GM23338 (cell line): ENCODE results near the gene STK32C. TPM values are rescaled to one million over a fixed set of nuclear protein-coding genes. Genes with fewer than 3 reads are reported as not detected.

Experiments used
- ATAC-seq: fragments of 200-7000 bp; cut with Tn5 transposase; 3 replicates; pipeline ENCODE4 v1.9.1; 2020
- DNase-seq: peaks from one replicate; pipeline ENCODE4 v3.0.0-alpha.2; 2015; ENCODE audit warnings: low spot score
- H2AFZ ChIP-seq: fragments of 200-600 bp; sonication (generic); 2 replicates; pipeline ENCODE4 v1.8.0; 2016; ENCODE audit warnings: antibody characterized with exemption, mild to moderate bottlenecking, moderate library complexity
- H3F3A ChIP-seq: fragments of 200-600 bp; sonication (generic); replicated peaks from 2 replicates; pipeline ENCODE4 v1.8.0; 2017; ENCODE audit warnings: antibody characterized with exemption, mixed run types, low read depth
- H3K27ac ChIP-seq: fragments of 200-600 bp; sonication (generic); 2 replicates; pipeline ENCODE4 v1.6.1; 2016; ENCODE audit warnings: low read depth
- H3K27me3 ChIP-seq: fragments of 200-600 bp; sonication (generic); 2 replicates; pipeline ENCODE4 v1.8.0; 2016; ENCODE audit warnings: mild to moderate bottlenecking, mixed run types, moderate library complexity; ENCODE audit not compliant: insufficient read depth
- H3K36me3 ChIP-seq: fragments of 200-600 bp; sonication (generic); 2 replicates; pipeline ENCODE4 v1.8.0; 2016; ENCODE audit warnings: mild to moderate bottlenecking; ENCODE audit not compliant: insufficient read depth
- H3K4me1 ChIP-seq: fragments of 200-600 bp; sonication (generic); 2 replicates; pipeline ENCODE4 v1.8.0; 2016; ENCODE audit warnings: mild to moderate bottlenecking, moderate library complexity; ENCODE audit not compliant: insufficient read depth
- H3K4me2 ChIP-seq: fragments of 200-600 bp; sonication (generic); 2 replicates; pipeline ENCODE4 v1.7.1; 2017; ENCODE audit warnings: mixed run types
- H3K4me3 ChIP-seq: fragments of 200-600 bp; sonication (generic); 2 replicates; pipeline ENCODE4 v1.6.1; 2016; ENCODE audit warnings: mixed run types
- H3K79me2 ChIP-seq: fragments of 200-600 bp; sonication (generic); replicated peaks from 2 replicates; pipeline ENCODE4 v1.8.0; 2017; ENCODE audit warnings: mild to moderate bottlenecking; ENCODE audit not compliant: insufficient read depth
- H3K9me2 ChIP-seq: fragments of 200-600 bp; sonication (generic); 2 replicates; pipeline ENCODE4 v1.8.0; 2017; ENCODE audit not compliant: insufficient read depth
- H4K20me1 ChIP-seq: fragments of 200-600 bp; sonication (generic); replicated peaks from 2 replicates; pipeline ENCODE4 v1.8.0; 2017; ENCODE audit warnings: mild to moderate bottlenecking; ENCODE audit not compliant: insufficient read depth
- H3K27ac Mint-ChIP-seq: 2 replicates; pipeline ENCODE4 v1.8.0; 2020; ENCODE audit warnings: inconsistent platforms, mild to moderate bottlenecking, moderate library complexity, mixed read lengths
- H3K27me3 Mint-ChIP-seq: 3 replicates; pipeline ENCODE4 v1.8.0; 2022; ENCODE audit warnings: low read depth, mild to moderate bottlenecking, moderate library complexity, mixed read lengths, inconsistent platforms; ENCODE audit not compliant: insufficient read depth, poor library complexity
- H3K36me3 Mint-ChIP-seq: 3 replicates; pipeline ENCODE4 v1.8.0; 2021; ENCODE audit warnings: low read depth, mild to moderate bottlenecking, inconsistent platforms, moderate library complexity, mixed read lengths
- H3K4me1 Mint-ChIP-seq: 3 replicates; pipeline ENCODE4 v1.8.0; 2020; ENCODE audit warnings: mild to moderate bottlenecking, inconsistent platforms, mixed read lengths
- H3K4me3 Mint-ChIP-seq: 3 replicates; pipeline ENCODE4 v1.8.0; 2021; ENCODE audit warnings: moderate library complexity, mild to moderate bottlenecking, inconsistent platforms, mixed read lengths
- H3K9me3 Mint-ChIP-seq: 3 replicates; pipeline ENCODE4 v1.8.0; 2020; ENCODE audit warnings: moderate library complexity, mild to moderate bottlenecking, inconsistent platforms, mixed read lengths
- CREB1 ChIP-seq: fragments of 250-450 bp; sonication (Bioruptor Pico); IDR thresholded peaks from 2 replicates; pipeline ENCODE4 v1.5.0; 2020; ENCODE audit warnings: low read depth, mild to moderate bottlenecking, moderate library complexity
- CTCF ChIP-seq, 2 experiments: fragments of 200-600 bp in 1 of 2; sonication (generic) in 1 of 2; conservative IDR thresholded peaks; 2 replicates each; pipeline versions ENCODE4 v1.5.1 to v1.6.1; 2016 to 2017; ENCODE audit warnings: antibody characterized with exemption in 2 of 2, low read depth in 2 of 2, mild to moderate bottlenecking in 2 of 2, moderate library complexity in 1 of 2
- ETS1 ChIP-seq: IDR thresholded peaks from 2 replicates; pipeline ENCODE4 v1.6.1; 2016; ENCODE audit warnings: antibody characterized with exemption
- EZH2 ChIP-seq: fragments of 200-600 bp; sonication (generic); IDR thresholded peaks from one replicate; pipeline ENCODE4 v1.8.0; 2017; ENCODE audit warnings: antibody characterized with exemption, mild to moderate bottlenecking, low read depth; ENCODE audit not compliant: unreplicated experiment
- EZH2phosphoT487 ChIP-seq: fragments of 200-600 bp; sonication (generic); IDR thresholded peaks from one replicate; pipeline ENCODE4 v1.8.1; 2018; ENCODE audit warnings: antibody characterized with exemption; ENCODE audit not compliant: unreplicated experiment
- JUNB ChIP-seq: IDR thresholded peaks from one replicate; pipeline ENCODE4 v1.6.1; 2016; ENCODE audit warnings: antibody characterized with exemption; ENCODE audit not compliant: unreplicated experiment
- NANOG ChIP-seq: IDR thresholded peaks from 2 replicates; pipeline ENCODE4 v1.6.1; 2016; ENCODE audit warnings: antibody characterized with exemption, borderline replicate concordance
- POLR2AphosphoS5 ChIP-seq: IDR thresholded peaks from 2 replicates; pipeline ENCODE4 v1.6.1; 2016; ENCODE audit warnings: antibody characterized with exemption, low read depth
- REST ChIP-seq: IDR thresholded peaks from one replicate; pipeline ENCODE4 v1.6.1; 2018; ENCODE audit warnings: antibody characterized with exemption; ENCODE audit not compliant: unreplicated experiment
- STAT1 ChIP-seq: IDR thresholded peaks from one replicate; pipeline ENCODE4 v1.6.1; 2016; ENCODE audit warnings: antibody characterized with exemption; ENCODE audit not compliant: unreplicated experiment
- ZNF114 ChIP-seq: fragments of 250-450 bp; sonication (Bioruptor Pico); IDR thresholded peaks from 2 replicates; pipeline ENCODE4 v1.5.0; 2020; ENCODE audit warnings: mild to moderate bottlenecking, moderate library complexity
- ZNF331 ChIP-seq: fragments of 250-450 bp; sonication (Bioruptor Pico); IDR thresholded peaks from 2 replicates; pipeline ENCODE4 v1.5.0; 2020; ENCODE audit warnings: low read depth, mild to moderate bottlenecking, moderate library complexity
- ZNF462 ChIP-seq: fragments of 250-450 bp; sonication (Bioruptor Pico); IDR thresholded peaks from 2 replicates; pipeline ENCODE4 v1.5.0; 2020; ENCODE audit warnings: mild to moderate bottlenecking, moderate library complexity
- polyA plus RNA-seq: library from polyadenylated mRNA; unstranded; fragments of >200 nt; fragmentation: Nextera tagmentation; extraction: Ambion mirVana; gene quantifications from 2 replicates; pipeline ENCODE4 v1.2.1, GENCODE V29; 2016
- total RNA-seq: library from RNA; depleted of rRNA; stranded (reverse); fragments of >200 nt; shearing (Covaris generic); gene quantifications from 2 replicates; pipeline ENCODE4 v1.2.3, GENCODE V29; 2014

STK32C gene
- total and polyA plus RNA-seq, 2 experiments from 2014 or later, result 10.2 to 20.5 TPM

GRCh38 chr10:132277311-132277741, 30.4 kb downstream of the STK32C start:
- Histone ChIP-seq H3K9me2 (no peaks in the 10 kb centered on the region), H3K36me3 (no peaks in the 10 kb centered on the region), H3F3A (no peaks in the 10 kb centered on the region), H4K20me1 (no peaks in the 10 kb centered on the region), H3K4me1 (no peaks in the 10 kb centered on the region), H3K4me3 (no peak overlapping the region), H3K4me2 (no peak overlapping the region), H3K27ac (no peak overlapping the region), H3K79me2 (no peaks in the 10 kb centered on the region), H2AFZ (no peak overlapping the region), H3K27me3 (no peaks in the 10 kb centered on the region)
- Mint-ChIP-seq H3K27ac (no peak overlapping the region), H3K9me3 (no peaks in the 10 kb centered on the region; the same call in 2 of the 3 replicates), H3K36me3 (no peaks in the 10 kb centered on the region; the same call in 2 of the 3 replicates), H3K4me3 (no peak overlapping the region), H3K4me1 (peaks cover 5% of the 10 kb centered on the region), H3K27me3 (peaks cover 23% of the 10 kb centered on the region)
- no peak for TF ChIP-seq CTCF (conservative IDR thresholded peaks at IDR 0.05; ENCODE audit: low read depth in 2 of 2)
- TF ChIP-seq ZNF462 (CRISPR knock-in tag), result no peak
- TF ChIP-seq JUNB, result no peak
- TF ChIP-seq EZH2, result no peak
- TF ChIP-seq CREB1 (CRISPR knock-in tag), result no peak
- no peak for TF ChIP-seq ZNF331 (CRISPR knock-in tag)
- no peak for TF ChIP-seq STAT1
- no peak for TF ChIP-seq POLR2AphosphoS5
- no peak for TF ChIP-seq ETS1
- no peak for TF ChIP-seq ZNF114 (CRISPR knock-in tag)
- TF ChIP-seq EZH2phosphoT487, result no peak
- no peak for TF ChIP-seq NANOG
- no peak for TF ChIP-seq REST
- ATAC-seq (peak; percentile 38), DNase-seq (no peak)
